ENCODE measurements around the gene TSHR.

Gene TSHR

DNA sequence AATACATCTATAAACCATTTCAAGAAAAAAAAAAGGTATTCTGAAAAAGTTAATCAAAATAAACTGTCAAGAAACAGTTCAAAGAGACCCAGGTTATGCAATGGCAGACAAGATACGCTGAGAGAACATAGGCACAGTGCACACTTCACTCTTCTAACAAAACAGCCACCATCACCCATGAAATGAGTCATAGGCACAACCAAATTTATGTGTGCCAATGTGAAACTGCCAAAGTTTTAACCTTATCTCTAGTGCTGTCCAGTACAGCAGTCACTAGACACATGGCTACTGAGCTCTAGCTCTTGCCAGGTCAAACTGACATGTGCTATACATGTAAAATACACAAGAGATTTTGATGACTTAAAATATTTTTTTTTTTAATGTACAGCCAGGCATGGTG is 15.3 kb upstream of the TSHR start:
- TF ChIP-seq, protein P1, sequence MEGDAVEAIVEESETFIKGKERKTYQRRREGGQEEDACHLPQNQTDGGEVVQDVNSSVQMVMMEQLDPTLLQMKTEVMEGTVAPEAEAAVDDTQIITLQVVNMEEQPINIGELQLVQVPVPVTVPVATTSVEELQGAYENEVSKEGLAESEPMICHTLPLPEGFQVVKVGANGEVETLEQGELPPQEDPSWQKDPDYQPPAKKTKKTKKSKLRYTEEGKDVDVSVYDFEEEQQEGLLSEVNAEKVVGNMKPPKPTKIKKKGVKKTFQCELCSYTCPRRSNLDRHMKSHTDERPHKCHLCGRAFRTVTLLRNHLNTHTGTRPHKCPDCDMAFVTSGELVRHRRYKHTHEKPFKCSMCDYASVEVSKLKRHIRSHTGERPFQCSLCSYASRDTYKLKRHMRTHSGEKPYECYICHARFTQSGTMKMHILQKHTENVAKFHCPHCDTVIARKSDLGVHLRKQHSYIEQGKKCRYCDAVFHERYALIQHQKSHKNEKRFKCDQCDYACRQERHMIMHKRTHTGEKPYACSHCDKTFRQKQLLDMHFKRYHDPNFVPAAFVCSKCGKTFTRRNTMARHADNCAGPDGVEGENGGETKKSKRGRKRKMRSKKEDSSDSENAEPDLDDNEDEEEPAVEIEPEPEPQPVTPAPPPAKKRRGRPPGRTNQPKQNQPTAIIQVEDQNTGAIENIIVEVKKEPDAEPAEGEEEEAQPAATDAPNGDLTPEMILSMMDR (conservative IDR thresholded peaks at IDR 0.05; ENCODE audit: low read depth, low read length): no peak
- no peak for DNase-seq (ENCODE audit: low read depth)
- H3K4me3 ChIP-seq (ENCODE audit: low read length): no peak overlapping the region

DNA sequence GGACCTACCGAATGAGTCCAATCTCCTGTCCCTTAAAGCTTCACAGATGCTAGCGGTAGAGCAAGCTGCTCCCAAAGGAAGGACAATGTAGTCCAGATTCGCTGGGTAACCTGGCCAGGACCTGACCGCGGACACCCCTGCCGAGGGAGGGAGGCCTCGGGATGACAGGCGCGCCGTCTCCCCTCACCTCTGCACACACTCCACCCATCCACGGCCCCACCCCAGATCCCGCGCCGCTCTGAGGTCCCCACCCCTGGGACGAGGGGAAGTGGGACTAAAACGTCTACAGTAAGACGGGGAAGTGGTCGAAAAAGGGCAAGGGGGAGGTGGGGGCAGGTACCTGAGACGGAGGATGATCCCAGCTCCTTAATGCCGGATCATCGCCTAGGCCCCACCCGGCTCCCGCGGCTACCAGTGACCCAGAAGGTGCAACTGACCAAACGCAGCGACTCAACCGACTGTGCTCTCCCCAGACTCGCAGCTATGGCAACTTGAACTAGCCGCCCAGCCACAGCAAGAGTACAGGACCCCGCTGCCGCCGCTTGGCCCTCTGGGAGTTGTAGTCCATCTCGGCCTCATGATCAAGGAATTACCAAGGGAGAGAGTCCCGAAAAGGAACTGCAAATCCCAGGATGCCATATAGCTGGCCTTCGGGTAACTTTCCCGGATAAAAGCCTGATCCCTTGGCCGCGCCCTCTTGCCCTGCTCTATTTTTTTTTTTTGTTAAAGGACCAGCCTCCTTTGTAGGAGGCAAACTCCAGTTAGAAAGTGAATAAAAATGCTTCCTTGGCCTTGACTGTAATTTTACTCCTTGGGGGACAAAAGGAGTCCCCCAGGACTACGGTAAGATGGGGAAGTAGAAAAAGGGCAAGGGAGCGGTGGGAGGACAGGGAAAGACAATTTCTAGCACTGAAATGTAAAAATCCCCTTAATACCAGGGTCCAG is 13.9 kb upstream of the TSHR start, which contains the start of gene CEP128:
TSS of gene CEP128 (minus strand) at position 498 of the 945 bp plus-strand sequence.
- H3K4me3 ChIP-seq (ENCODE audit: low read length): peak within 1 kb of the TSS; percentile 91
- TF ChIP-seq, protein P1 (conservative IDR thresholded peaks at IDR 0.05; ENCODE audit: low read depth, low read length): no peak
- DNase-seq (ENCODE audit: low read depth): peak; percentile 95

DNA sequence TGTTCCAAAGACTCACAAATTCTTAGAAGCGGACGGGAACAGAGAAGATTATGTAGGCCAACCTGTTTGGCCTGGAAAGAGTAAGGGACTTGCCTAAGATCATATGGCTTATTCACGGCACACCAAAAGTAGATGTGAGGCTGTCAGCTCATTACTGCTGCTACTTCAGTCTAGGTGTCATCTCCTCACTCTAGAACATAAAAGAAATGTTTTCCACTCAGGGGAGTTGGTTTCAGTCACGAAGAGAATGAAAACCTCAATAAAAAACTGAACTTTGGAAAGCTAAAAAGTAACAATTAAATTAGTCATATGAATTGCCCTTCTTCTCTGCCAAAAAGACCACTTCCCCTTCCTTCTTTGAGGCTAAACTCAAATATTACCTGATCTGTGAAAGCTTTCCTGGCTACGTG is 13.2 kb upstream of the TSHR start:
- H3K4me3 ChIP-seq (ENCODE audit: low read length): peak overlapping the region; percentile 91
- no peak for DNase-seq (ENCODE audit: low read depth)
- TF ChIP-seq, protein P1 (conservative IDR thresholded peaks at IDR 0.05; ENCODE audit: low read depth, low read length): no peak

DNA sequence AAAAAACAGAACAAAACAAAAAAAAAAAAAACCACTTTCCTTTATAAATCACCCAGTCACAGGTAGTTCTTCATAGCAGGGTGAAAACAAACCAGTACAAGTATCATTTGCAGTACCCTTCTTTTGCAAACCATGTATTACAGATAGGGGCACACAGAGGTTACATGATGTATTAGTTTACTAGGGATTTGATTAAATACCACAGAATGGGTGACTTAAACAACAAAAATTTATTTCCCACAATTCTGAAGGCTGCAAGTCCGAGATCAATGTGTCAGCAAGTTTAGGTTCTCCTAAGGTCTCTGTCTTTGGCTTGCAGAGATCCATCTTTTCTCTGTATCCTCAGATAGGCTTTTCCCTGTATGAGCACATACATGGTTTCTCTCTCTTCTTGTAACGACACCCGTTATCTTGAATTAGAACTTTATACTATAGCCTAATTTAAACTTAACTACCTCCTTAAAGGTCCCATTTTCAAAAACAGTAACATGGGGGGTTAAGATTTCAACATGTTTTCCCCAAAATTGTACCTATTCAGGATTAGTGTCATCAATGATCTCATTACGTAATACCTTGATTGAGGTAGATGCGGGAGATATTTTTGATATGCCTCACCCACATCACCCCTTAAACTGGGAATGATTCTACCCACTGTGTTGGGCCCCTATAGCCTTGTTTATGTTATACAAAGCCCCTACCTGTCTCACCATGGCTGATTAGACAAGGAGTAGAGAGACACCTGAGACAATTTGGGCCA is 10.4 kb upstream of the TSHR start:
- no peak for DNase-seq (ENCODE audit: low read depth)
- TF ChIP-seq, protein P1 (conservative IDR thresholded peaks at IDR 0.05; ENCODE audit: low read depth, low read length): no peak
- H3K4me3 ChIP-seq (ENCODE audit: low read length): no peak overlapping the region

DNA sequence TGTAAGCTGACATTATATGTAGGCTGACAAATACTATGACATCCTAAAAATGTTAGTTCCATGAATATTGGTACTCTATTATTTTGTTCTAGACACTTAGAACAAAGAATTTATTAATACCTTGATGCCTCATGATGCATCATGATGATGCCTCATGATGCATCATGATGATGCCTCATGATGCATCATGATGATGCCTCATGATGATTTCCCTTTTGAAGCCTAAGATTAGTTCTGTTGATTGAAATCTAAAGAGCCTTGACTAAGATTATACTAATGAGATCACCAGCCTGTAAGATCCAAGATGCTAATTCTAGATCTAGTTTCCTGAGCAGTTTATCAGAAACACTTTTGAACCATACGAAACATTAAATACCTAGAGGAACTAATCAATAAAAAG is 9.2 kb upstream of the TSHR start:
- no peak for DNase-seq (ENCODE audit: low read depth)
- TF ChIP-seq, protein P1 (conservative IDR thresholded peaks at IDR 0.05; ENCODE audit: low read depth, low read length): no peak
- H3K4me3 ChIP-seq (ENCODE audit: low read length): no peak overlapping the region

GRCh38 chr14:80946797-80947196 is 8.6 kb upstream of the TSHR start:
- no peak overlapping the region for H3K4me3 ChIP-seq (ENCODE audit: low read length)
- TF ChIP-seq, protein P1 (conservative IDR thresholded peaks at IDR 0.05; ENCODE audit: low read depth, low read length): no peak
- DNase-seq (ENCODE audit: low read depth): no peak

All from retinal pigment epithelial cell (primary cell).